K562 (cell line): Measurements from ENCODE around the gene SIGMAR1. TPM values are rescaled to one million over a fixed set of nuclear protein-coding genes. Genes with fewer than 3 reads are reported as not detected.

Source experiments
- ATAC-seq: fragments of 200-7000 bp; cut with Tn5 transposase; 3 replicates; pipeline ENCODE4 v1.9.1; 2020; ENCODE audit warnings: moderate library complexity
- BruUV-seq: library from RNA; stranded (reverse); fragments of 400-500 nt; replicated peaks from 2 replicates; lab custom pipeline; 2021; lab: Mats Ljungman, UMichigan
- CTCF ChIA-PET: fragments of 300-600 bp; formaldehyde crosslinking; extraction: SDS; loops from one replicate; lab custom pipeline; 2021; ENCODE audit warnings: low intra/inter-chr PET ratio; lab: Yijun Ruan, JAX
- POLR2A ChIA-PET: fragments of 300-600, 350-650 bp; sonication (Branson Sonifier 250); formaldehyde crosslinking; extraction: SDS; loops from one replicate; lab custom pipeline; 2021; ENCODE audit warnings: antibody characterized with exemption, inconsistent platforms; lab: Yijun Ruan, JAX
- DNase-seq, 4 experiments: peaks; one replicate each; pipeline versions ENCODE4 v3.0.0 to v3.0.0-alpha.2; 2011 to 2018; ENCODE audit warnings: low spot score in 3 of 4, mixed read lengths in 3 of 4; ENCODE audit errors: extremely low read depth in 1 of 4
- FAIRE-seq: peaks from 2 replicates; lab custom pipeline; 2011; peaks lifted over from hg19 to GRCh38; lab: Jason Lieb, UNC
- H2AFZ ChIP-seq: 2 replicates; pipeline ENCODE4 v1.6.0; 2011; ENCODE audit warnings: low read depth, low read length, control low read depth, inconsistent platforms
- H3K27ac ChIP-seq: fragments of 200-600 bp; 3 replicates; pipeline ENCODE4 v1.8.0; 2011; ENCODE audit warnings: low read depth, mild to moderate bottlenecking, control low read depth, inconsistent platforms, low read length, moderate library complexity, mixed read lengths; ENCODE audit errors: extremely low read depth
- H3K27me3 ChIP-seq, 2 experiments: fragments of 300-600 bp in 1 of 2; 2 replicates in 1 of 2; 3 replicates in 1 of 2; pipeline versions ENCODE4 v1.6.0 to v1.8.0; 2011; ENCODE audit warnings: inconsistent platforms in 2 of 2, low read length in 2 of 2, mild to moderate bottlenecking in 1 of 2, mixed read lengths in 1 of 2, moderate library complexity in 1 of 2; ENCODE audit not compliant: control insufficient read depth in 2 of 2, insufficient read depth in 2 of 2
- H3K36me3 ChIP-seq: fragments of 300-600 bp; 3 replicates; pipeline ENCODE4 v1.8.0; 2011; ENCODE audit warnings: mild to moderate bottlenecking, low read length, inconsistent platforms; ENCODE audit not compliant: control insufficient read depth, insufficient read depth
- H3K4me1 ChIP-seq, 2 experiments: fragments of 200-600 bp in 1 of 2; replicated peaks in 1 of 2; 2 replicates in 1 of 2; 3 replicates in 1 of 2; pipeline versions ENCODE4 v1.5.1 to v1.8.0; 2011; ENCODE audit warnings: inconsistent platforms in 2 of 2, low read length in 2 of 2, mild to moderate bottlenecking in 1 of 2, mixed read lengths in 1 of 2, moderate library complexity in 1 of 2; ENCODE audit not compliant: control insufficient read depth in 2 of 2, insufficient read depth in 2 of 2
- H3K4me2 ChIP-seq: 2 replicates; pipeline ENCODE4 v1.6.1; 2011; ENCODE audit warnings: low read length, control low read depth, inconsistent platforms, mixed read lengths; ENCODE audit not compliant: insufficient read depth
- H3K4me3 ChIP-seq: fragments of 200-600 bp; sonication (generic), shearing (Covaris generic); 2 replicates; pipeline ENCODE4 v1.5.1; 2016; ENCODE audit warnings: control low read depth, inconsistent platforms
- H3K79me2 ChIP-seq: fragments of 200-600 bp; 3 replicates; pipeline ENCODE4 v1.8.0; 2011; ENCODE audit warnings: low read length, inconsistent platforms; ENCODE audit not compliant: control insufficient read depth, insufficient read depth
- H3K9ac ChIP-seq, 2 experiments: 2 replicates each; pipeline versions ENCODE4 v1.6.0 to v1.6.1; 2011; ENCODE audit warnings: low read depth in 2 of 2, low read length in 2 of 2, control low read depth in 1 of 2, inconsistent platforms in 1 of 2, mild to moderate bottlenecking in 1 of 2, mixed read lengths in 1 of 2; ENCODE audit not compliant: insufficient read depth in 1 of 2
- H3K9me1 ChIP-seq: one replicate; pipeline ENCODE4 v1.6.0; 2011; ENCODE audit warnings: inconsistent platforms, mild to moderate bottlenecking, low read length, moderate library complexity; ENCODE audit not compliant: control insufficient read depth, insufficient read depth
- H3K9me3 ChIP-seq: replicated peaks from 2 replicates; pipeline ENCODE4 v1.5.1; 2011; ENCODE audit warnings: low read depth, low read length, inconsistent platforms; ENCODE audit not compliant: control insufficient read depth, insufficient read depth
- H4K20me1 ChIP-seq: replicated peaks from 2 replicates; pipeline ENCODE4 v1.6.1; 2011; ENCODE audit warnings: low read length, inconsistent platforms, mixed read lengths; ENCODE audit not compliant: control insufficient read depth, insufficient read depth
- CHD4 ChIP-seq: fragments of 200-600 bp; sonication (generic); IDR thresholded peaks from 3 replicates; pipeline ENCODE4 v1.6.1; 2012; ENCODE audit warnings: low read depth, mild to moderate bottlenecking, mixed read lengths, low read length, inconsistent platforms; ENCODE audit not compliant: insufficient read depth, insufficient replicate concordance, poor library complexity, severe bottlenecking
- FOXA1 ChIP-seq: fragments of 450-650 bp; IDR thresholded peaks from 2 replicates; pipeline ENCODE4 v1.6.1; 2016; ENCODE audit warnings: mild to moderate bottlenecking, borderline replicate concordance
- FOXJ2 ChIP-seq: fragments of 200-800 bp; sonication (Bioruptor generic); IDR thresholded peaks from 2 replicates; pipeline ENCODE4 v1.6.1; 2016; ENCODE audit warnings: missing genetic modification characterization, missing compliant biosample characterization
- HSF4 ChIP-seq: fragments of 250-450 bp; sonication (Bioruptor Pico); IDR thresholded peaks from 2 replicates; pipeline ENCODE4 v2.1.2; 2022; ENCODE audit warnings: mild to moderate bottlenecking, moderate library complexity, borderline replicate concordance
- KDM5B ChIP-seq: fragments of 200-600 bp; sonication (generic); IDR thresholded peaks from 2 replicates; pipeline ENCODE4 v1.6.1; 2012; ENCODE audit warnings: low read depth, mild to moderate bottlenecking, moderate library complexity, low read length, control low read depth, inconsistent platforms; ENCODE audit not compliant: insufficient replicate concordance
- RAD51 ChIP-seq: fragments of 450-650 bp; IDR thresholded peaks from 2 replicates; pipeline ENCODE4 v1.7.1; 2016; ENCODE audit warnings: low read depth, mild to moderate bottlenecking, borderline replicate concordance
- RCOR1 ChIP-seq, 2 experiments: IDR thresholded peaks; 2 replicates each; pipeline ENCODE4 v1.6.1; 2012; ENCODE audit warnings: low read depth in 2 of 2, low read length in 2 of 2, borderline replicate concordance in 1 of 2, improper control_type of control experiment in 1 of 2
- TFAM ChIP-seq: fragments of 250-450 bp; sonication (Bioruptor Pico); conservative IDR thresholded peaks from 2 replicates; pipeline ENCODE4 v1.5.0; 2021; ENCODE audit warnings: mild to moderate bottlenecking, moderate library complexity
- XRCC3 ChIP-seq: fragments of 450-650 bp; IDR thresholded peaks from 2 replicates; pipeline ENCODE4 v1.6.1; 2017; ENCODE audit warnings: mild to moderate bottlenecking, moderate library complexity
- ZNF507 ChIP-seq: conservative IDR thresholded peaks from 2 replicates; pipeline ENCODE4 v1.6.1; 2017; ENCODE audit warnings: missing genetic modification characterization, missing compliant biosample characterization
- ZNF584 ChIP-seq: fragments of 200-800 bp; sonication (Bioruptor generic); IDR thresholded peaks from 2 replicates; pipeline ENCODE4 v1.6.1; 2016; ENCODE audit warnings: low read depth, mild to moderate bottlenecking, missing genetic modification characterization, missing compliant biosample characterization
- ZNF668 ChIP-seq: fragments of 250-450 bp; sonication (Bioruptor Pico); IDR thresholded peaks from 2 replicates; pipeline ENCODE4 v1.8.0; 2022; ENCODE audit warnings: mild to moderate bottlenecking, inconsistent platforms
- WGBS: fragments of 100-300 bp; shearing (Covaris generic); methylation state at CpG from one replicate; pipeline ENCODE4 v1.1.6; 2016; ENCODE audit warnings: low coverage, mixed read lengths; ENCODE audit not compliant: insufficient coverage; ENCODE audit errors: missing lambda C conversion rate; 5-methylcytosine and 5-hydroxymethylcytosine counted together
- in situ Hi-C: fragments of 300-500 bp; cut with MboI; formaldehyde crosslinking; loops from 4 replicates; pipeline ENCODE4 v1.15.0; 2018; ENCODE audit warnings: inconsistent platforms, mixed read lengths
- intact Hi-C: fragments of 100-400 bp; cut with micrococcal nuclease; formaldehyde crosslinking; loops from 2 replicates; pipeline ENCODE4 v1.14.2; 2022
- polyA plus RNA-seq, 8 experiments: library from polyadenylated mRNA; depleted of rRNA in 4 of 8; stranded (reverse) in 5 of 8; unstranded in 3 of 8; fragments of >200 nt; fragmentation: Nextera tagmentation in 2 of 8; fragmentation: Illumina TruSeq in 1 of 8; extraction: Ambion mirVana in 2 of 8; extraction: Trizol in 1 of 8; gene quantifications; 2 replicates each; pipeline versions ENCODE4 v1.2.1 to v1.2.3, GENCODE V29; 2011 to 2014; ENCODE audit warnings: inconsistent platforms in 1 of 8, missing spikeins in 1 of 8
- total RNA-seq, 7 experiments: library from RNA; depleted of rRNA in 6 of 7; stranded (reverse); fragments of >200 nt in 6 of 7; fragmentation: Illumina TruSeq in 2 of 7; extraction: Trizol in 2 of 7; gene quantifications; 2 replicates each; pipeline versions ENCODE4 v1.2.1 to v1.2.3, GENCODE V29; 2011 to 2021; ENCODE audit warnings: low replicate concordance in 1 of 7
- TF ChIP-seq, protein P1 (sequence below): sonication (generic); formaldehyde crosslinking; IDR thresholded peaks from 2 replicates; pipeline ENCODE4 v1.8.0; 2023; ENCODE audit warnings: mild to moderate bottlenecking, missing genetic modification reagents
- TF ChIP-seq, protein P2 (sequence below), 2 experiments: fragments of 200-800 bp in 1 of 2; sonication (Bioruptor generic) in 1 of 2; sonication (generic) in 1 of 2; formaldehyde crosslinking in 1 of 2; IDR thresholded peaks in 1 of 2; conservative IDR thresholded peaks in 1 of 2; 2 replicates each; pipeline versions ENCODE4 v1.5.0 to v1.6.1; 2016 to 2020; ENCODE audit warnings: missing compliant biosample characterization in 1 of 2, missing genetic modification characterization in 1 of 2, missing genetic modification reagents in 1 of 2

The SIGMAR1 gene
- total and polyA plus RNA-seq, 9 of the 15 experiments (the other 6 are each of a cell fraction or from before 2014, with no cell fraction given), result 6.9 to 80.0 (median 35.2) TPM

DNA sequence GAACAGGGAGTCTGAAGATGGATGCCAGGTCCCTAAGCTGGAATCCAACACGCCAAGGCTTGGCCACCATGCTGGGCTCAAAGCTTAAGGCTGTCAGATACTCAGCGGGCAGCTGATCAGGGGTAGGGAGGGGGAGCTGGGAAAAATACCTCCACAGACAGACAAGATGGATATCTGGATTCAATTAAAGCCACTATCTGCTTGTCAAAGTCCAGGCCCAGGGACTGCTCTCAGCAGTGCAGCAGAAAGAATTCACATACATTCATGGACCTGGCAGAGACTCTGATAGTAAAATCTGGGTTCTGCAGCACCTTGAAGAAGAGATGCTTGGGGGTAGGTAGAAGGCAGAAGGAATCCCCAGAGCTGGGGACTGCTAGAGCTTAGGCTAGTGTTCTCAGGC lies 22.5 kb downstream of the SIGMAR1 start:
- intact Hi-C loops, result loop anchor here (10.0 kb wide), 1 partner anchor 90 kb away; no protein-coding TSS in a partner anchor
- TF ChIP-seq HSF4 (CRISPR knock-in tag) (no peak), ZNF584 (no peak), TFAM (CRISPR knock-in tag) (no peak), RCOR1 (IDR thresholded peaks at IDR 0.05; ENCODE audit: borderline replicate concordance in 1 of 2, low read depth in 2 of 2, low read length in 2 of 2) (no peak), ZNF668 (no peak), FOXJ2 (tag) (no peak), XRCC3 (no peak), CHD4 (no peak), ZNF507 (tag) (no peak), RAD51 (no peak), KDM5B (no peak), FOXA1 (no peak)
- TF ChIP-seq, protein P1, sequence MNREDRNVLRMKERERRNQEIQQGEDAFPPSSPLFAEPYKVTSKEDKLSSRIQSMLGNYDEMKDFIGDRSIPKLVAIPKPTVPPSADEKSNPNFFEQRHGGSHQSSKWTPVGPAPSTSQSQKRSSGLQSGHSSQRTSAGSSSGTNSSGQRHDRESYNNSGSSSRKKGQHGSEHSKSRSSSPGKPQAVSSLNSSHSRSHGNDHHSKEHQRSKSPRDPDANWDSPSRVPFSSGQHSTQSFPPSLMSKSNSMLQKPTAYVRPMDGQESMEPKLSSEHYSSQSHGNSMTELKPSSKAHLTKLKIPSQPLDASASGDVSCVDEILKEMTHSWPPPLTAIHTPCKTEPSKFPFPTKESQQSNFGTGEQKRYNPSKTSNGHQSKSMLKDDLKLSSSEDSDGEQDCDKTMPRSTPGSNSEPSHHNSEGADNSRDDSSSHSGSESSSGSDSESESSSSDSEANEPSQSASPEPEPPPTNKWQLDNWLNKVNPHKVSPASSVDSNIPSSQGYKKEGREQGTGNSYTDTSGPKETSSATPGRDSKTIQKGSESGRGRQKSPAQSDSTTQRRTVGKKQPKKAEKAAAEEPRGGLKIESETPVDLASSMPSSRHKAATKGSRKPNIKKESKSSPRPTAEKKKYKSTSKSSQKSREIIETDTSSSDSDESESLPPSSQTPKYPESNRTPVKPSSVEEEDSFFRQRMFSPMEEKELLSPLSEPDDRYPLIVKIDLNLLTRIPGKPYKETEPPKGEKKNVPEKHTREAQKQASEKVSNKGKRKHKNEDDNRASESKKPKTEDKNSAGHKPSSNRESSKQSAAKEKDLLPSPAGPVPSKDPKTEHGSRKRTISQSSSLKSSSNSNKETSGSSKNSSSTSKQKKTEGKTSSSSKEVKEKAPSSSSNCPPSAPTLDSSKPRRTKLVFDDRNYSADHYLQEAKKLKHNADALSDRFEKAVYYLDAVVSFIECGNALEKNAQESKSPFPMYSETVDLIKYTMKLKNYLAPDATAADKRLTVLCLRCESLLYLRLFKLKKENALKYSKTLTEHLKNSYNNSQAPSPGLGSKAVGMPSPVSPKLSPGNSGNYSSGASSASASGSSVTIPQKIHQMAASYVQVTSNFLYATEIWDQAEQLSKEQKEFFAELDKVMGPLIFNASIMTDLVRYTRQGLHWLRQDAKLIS (CRISPR knock-in tag), result no peak
- TF ChIP-seq, protein P2, sequence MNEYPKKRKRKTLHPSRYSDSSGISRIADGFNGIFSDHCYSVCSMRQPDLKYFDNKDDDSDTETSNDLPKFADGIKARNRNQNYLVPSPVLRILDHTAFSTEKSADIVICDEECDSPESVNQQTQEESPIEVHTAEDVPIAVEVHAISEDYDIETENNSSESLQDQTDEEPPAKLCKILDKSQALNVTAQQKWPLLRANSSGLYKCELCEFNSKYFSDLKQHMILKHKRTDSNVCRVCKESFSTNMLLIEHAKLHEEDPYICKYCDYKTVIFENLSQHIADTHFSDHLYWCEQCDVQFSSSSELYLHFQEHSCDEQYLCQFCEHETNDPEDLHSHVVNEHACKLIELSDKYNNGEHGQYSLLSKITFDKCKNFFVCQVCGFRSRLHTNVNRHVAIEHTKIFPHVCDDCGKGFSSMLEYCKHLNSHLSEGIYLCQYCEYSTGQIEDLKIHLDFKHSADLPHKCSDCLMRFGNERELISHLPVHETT (CRISPR knock-in tag; conservative IDR thresholded peaks at IDR 0.05 in 1 of 2, IDR thresholded peaks at IDR 0.05 in 1 of 2), result no peak

More for the DNA sequence above, 22.5 kb downstream of the SIGMAR1 start:
- Histone ChIP-seq H3K27me3 (no peaks in the 10 kb centered on the region), H3K4me1 (peaks cover 10 to 20% of the 10 kb centered on the region in 2 experiments; a peak in 4 of 5 replicates), H4K20me1 (no peaks in the 10 kb centered on the region; the same call in 1 of the 2 replicates), H3K36me3 (peaks cover 20% of the 10 kb centered on the region; the same call in 1 of the 3 replicates), H3K27ac (no peak overlapping the region), H3K9me3 (no peaks in the 10 kb centered on the region), H2AFZ (no peak overlapping the region), H3K9ac (no peak overlapping the region), H3K4me3 (no peak overlapping the region), H3K79me2 (peaks cover 15% of the 10 kb centered on the region), H3K9me1 (no peaks in the 10 kb centered on the region), H3K4me2 (no peak overlapping the region)
- ChIA-PET POLR2A (interaction anchor here (0.9 to 1.2 kb wide), 2 partner anchors 16 to 19 kb away, joined by 3 read pairs; no protein-coding TSS in a partner anchor), CTCF (no interaction called here)
- FAIRE-seq (no peak), DNase-seq (no peak), ATAC-seq (no peak)
- WGBS, result 29% methylated on average over 2 of the region's 2 CpGs
- BruUV-seq, result no TSS peak
- in situ Hi-C loops, result no loop called here
